ENCODE data around the gene SEPTIN8.
"Not testable (repeated sequence)": the region's sequence is repeated elsewhere in the genome, so short reads cannot be mapped to it uniquely, and the experiment has no call there.

SEPTIN8 gene

DNA sequence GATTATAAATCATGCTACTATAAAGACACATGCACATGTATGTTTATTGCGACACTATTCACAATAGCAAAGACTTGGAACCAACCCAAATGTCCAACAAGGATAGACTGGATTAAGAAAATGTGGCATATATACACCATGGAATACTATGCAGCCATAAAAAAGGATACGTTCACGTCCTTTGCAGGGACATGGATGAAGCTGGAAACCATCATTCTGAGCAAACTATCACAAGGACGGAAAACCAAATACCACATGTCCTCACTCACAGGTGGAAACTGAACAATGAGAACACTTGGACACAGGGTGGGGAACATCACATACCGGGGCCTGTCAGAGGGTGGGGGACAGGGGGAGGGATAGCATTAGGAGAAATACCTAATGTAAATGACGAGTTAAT is 28.8 kb upstream of the SEPTIN8 start:
- H3K9me3 Mint-ChIP-seq; intact Hi-C loops (cut with micrococcal nuclease); H3K36me3 Mint-ChIP-seq (ENCODE audit: low read depth); H3K4me3 Mint-ChIP-seq; H3K27ac Mint-ChIP-seq: not testable (repeated sequence)
- Mint-ChIP-seq H3K4me1 (ENCODE audit: low read depth) (peaks cover 10% of the 10 kb centered on the region), H3K27me3 (peaks cover 71% of the 10 kb centered on the region)

GRCh38 chr5:132804219-132804618 is 27.2 kb upstream of the SEPTIN8 start:
- H3K36me3 Mint-ChIP-seq (ENCODE audit: low read depth); H3K9me3 Mint-ChIP-seq; H3K27ac Mint-ChIP-seq; H3K4me3 Mint-ChIP-seq; intact Hi-C loops (cut with micrococcal nuclease): not testable (repeated sequence)
- peaks cover 10% of the 10 kb centered on the region for H3K4me1 Mint-ChIP-seq (ENCODE audit: low read depth)
- peaks cover 67% of the 10 kb centered on the region for H3K27me3 Mint-ChIP-seq

DNA sequence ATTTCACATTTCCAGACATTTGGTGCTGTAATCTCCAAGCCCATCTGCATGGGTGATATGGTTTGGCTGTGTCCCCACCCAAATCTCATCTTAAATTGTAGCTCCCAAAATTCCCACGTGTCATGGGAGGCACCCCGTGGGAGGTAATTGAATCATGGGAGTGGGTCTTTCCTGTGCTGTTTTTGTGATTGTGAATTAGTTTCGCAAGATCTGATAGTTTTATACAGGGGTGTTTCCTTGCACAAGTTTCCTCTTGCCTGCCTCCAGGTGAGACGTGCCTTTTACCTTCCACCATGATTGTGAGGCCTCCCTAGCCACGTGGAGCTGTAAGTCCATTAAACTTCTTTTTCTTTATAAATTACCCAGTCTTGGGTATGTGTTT is 25.6 kb upstream of the SEPTIN8 start:
- Mint-ChIP-seq H3K27me3 (peaks cover 70% of the 10 kb centered on the region), H3K4me1 (ENCODE audit: low read depth) (peaks cover 10% of the 10 kb centered on the region)
- H3K4me3 Mint-ChIP-seq; H3K9me3 Mint-ChIP-seq; H3K27ac Mint-ChIP-seq; H3K36me3 Mint-ChIP-seq (ENCODE audit: low read depth); intact Hi-C loops (cut with micrococcal nuclease): not testable (repeated sequence)

- no peak overlapping the region for H3K4me3 Mint-ChIP-seq
- no peak overlapping the region for H3K27ac Mint-ChIP-seq
Measured at GRCh38 chr5:132802044-132802684, 25.1 kb upstream of the SEPTIN8 start.

DNA sequence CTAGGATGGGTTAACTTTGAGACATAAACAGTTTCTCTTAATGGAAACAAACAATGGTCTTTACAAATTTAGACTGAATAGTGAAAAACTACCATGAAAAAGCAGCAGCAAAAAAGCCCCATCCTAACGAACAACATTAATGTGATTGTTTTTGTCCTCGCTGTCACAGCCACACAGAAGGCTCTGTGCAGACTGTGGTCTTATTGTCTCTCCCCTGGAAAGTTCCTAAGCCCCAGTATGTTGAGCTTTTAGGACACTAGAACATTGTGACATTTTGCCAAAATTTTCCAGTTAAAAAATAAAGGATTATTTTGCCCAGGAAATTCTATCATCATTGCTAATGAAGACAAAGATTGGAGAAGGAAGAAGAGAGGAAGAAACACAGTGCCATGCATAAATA is 23.5 kb upstream of the SEPTIN8 start:
- Mint-ChIP-seq H3K27ac (no peak overlapping the region), H3K27me3 (peaks cover 63% of the 10 kb centered on the region), H3K36me3 (ENCODE audit: low read depth) (no peaks in the 10 kb centered on the region), H3K4me3 (no peak overlapping the region), H3K9me3 (no peaks in the 10 kb centered on the region), H3K4me1 (ENCODE audit: low read depth) (peaks cover 10% of the 10 kb centered on the region)
- intact Hi-C loops (cut with micrococcal nuclease), result no loop called here

More at GRCh38 chr5:132802044-132802684, 25.1 kb upstream of the SEPTIN8 start:
- intact Hi-C loops (cut with micrococcal nuclease), result no loop called here
- H3K9me3 Mint-ChIP-seq, result no peaks in the 10 kb centered on the region
- no peaks in the 10 kb centered on the region for H3K36me3 Mint-ChIP-seq (ENCODE audit: low read depth)
- peaks cover 66% of the 10 kb centered on the region for H3K27me3 Mint-ChIP-seq
- H3K4me1 Mint-ChIP-seq (ENCODE audit: low read depth), result peaks cover 10% of the 10 kb centered on the region

GRCh38 chr5:132799392-132799791 is 22.4 kb upstream of the SEPTIN8 start:
- H3K4me3 Mint-ChIP-seq, result no peak overlapping the region
- intact Hi-C loops (cut with micrococcal nuclease), result no loop called here
- peaks cover 7% of the 10 kb centered on the region for H3K4me1 Mint-ChIP-seq (ENCODE audit: low read depth)
- peaks cover 59% of the 10 kb centered on the region for H3K27me3 Mint-ChIP-seq
- H3K27ac Mint-ChIP-seq, result no peak overlapping the region
- H3K36me3 Mint-ChIP-seq (ENCODE audit: low read depth), result no peaks in the 10 kb centered on the region
- H3K9me3 Mint-ChIP-seq, result no peaks in the 10 kb centered on the region

DNA sequence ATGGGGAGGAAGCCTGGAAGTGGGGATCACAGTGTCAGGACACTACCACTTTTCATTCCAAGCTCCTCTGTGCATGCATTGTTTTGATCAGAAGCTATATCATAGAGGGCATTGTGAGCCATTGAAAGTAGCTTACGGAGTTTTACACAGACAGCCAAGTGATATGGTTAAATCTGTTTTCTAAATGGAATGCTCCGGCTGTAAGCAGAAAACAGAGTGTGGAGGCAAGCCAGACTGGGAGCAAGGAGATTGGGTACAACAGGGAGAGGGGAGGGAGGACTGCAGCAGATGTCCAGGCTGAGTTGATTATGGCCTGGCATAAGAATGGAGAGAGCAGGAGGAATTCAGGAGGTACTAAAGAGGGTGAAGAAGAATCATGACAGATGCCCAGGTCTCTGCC is 20.6 kb upstream of the SEPTIN8 start:
- Mint-ChIP-seq H3K4me1 (ENCODE audit: low read depth) (no peaks in the 10 kb centered on the region), H3K27me3 (peaks cover 58% of the 10 kb centered on the region), H3K27ac (no peak overlapping the region), H3K36me3 (ENCODE audit: low read depth) (no peaks in the 10 kb centered on the region), H3K9me3 (no peaks in the 10 kb centered on the region), H3K4me3 (no peak overlapping the region)
- intact Hi-C loops (cut with micrococcal nuclease), result no loop called here

DNA sequence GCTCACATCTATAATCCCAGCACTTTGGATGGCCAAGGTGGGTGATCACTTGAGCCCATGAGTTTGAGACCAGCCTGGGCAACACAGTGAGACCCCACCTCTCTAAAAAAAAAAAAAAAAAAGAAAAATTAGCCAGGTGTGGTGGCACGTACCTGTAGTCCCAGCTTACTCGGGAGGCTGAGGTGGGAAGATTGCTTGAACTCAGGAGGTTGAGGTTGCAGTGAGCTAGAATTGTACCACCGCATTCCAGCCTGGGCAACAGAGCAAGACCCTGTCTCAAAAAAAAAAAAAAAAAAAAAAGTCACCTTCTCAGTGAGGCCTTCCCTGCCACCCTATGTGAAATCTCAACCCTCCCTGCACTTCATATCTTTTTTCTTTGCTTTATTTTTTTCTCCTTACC is 14.0 kb upstream of the SEPTIN8 start:
- Mint-ChIP-seq H3K27me3 (peaks cover 46% of the 10 kb centered on the region), H3K9me3 (no peaks in the 10 kb centered on the region), H3K4me3 (no peak overlapping the region), H3K4me1 (ENCODE audit: low read depth) (no peaks in the 10 kb centered on the region), H3K36me3 (ENCODE audit: low read depth) (no peaks in the 10 kb centered on the region), H3K27ac (no peak overlapping the region)
- intact Hi-C loops (cut with micrococcal nuclease), result no loop called here

DNA sequence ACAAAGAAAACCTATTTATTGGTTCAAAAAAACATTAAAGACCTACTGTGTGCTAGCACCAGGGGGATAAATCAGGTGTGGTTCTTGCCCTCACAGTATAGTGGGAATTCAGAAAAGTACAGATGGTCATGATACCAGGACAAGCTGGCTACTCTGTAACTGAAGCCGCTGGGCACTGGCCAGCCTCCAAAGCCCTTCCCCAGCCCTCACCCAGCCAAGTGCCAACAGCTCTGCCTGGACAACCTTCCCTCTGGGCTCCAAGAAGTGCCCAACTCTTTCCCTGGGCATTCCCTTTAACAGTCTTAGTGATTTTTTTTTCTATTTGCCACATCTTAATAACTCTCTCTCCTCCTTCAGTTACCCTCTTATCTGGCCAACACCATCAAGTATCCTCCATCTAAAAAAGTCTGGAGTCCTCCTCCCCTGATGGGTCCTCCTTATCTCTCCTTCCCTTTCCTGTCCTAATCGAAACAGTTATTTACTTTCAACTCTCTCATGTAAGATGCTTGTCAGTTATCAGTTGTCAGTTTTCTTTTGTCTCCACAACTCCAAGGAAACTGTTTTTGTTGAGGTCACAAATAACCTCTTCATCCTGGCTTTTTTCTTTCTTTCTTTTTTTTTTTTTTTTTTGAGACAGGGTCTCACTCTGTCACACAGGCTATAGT is 13.3 kb upstream of the SEPTIN8 start:
- intact Hi-C loops (cut with micrococcal nuclease), result no loop called here
- Mint-ChIP-seq H3K9me3 (no peaks in the 10 kb centered on the region), H3K4me1 (ENCODE audit: low read depth) (peaks cover 5% of the 10 kb centered on the region), H3K36me3 (ENCODE audit: low read depth) (no peaks in the 10 kb centered on the region), H3K4me3 (no peak overlapping the region), H3K27me3 (peaks cover 53% of the 10 kb centered on the region), H3K27ac (no peak overlapping the region)

GRCh38 chr5:132788990-132789886 is 12.2 kb upstream of the SEPTIN8 start:
- no peaks in the 10 kb centered on the region for H3K36me3 Mint-ChIP-seq (ENCODE audit: low read depth)
- no peak overlapping the region for H3K27ac Mint-ChIP-seq
- no peaks in the 10 kb centered on the region for H3K9me3 Mint-ChIP-seq
- intact Hi-C loops (cut with micrococcal nuclease), result no loop called here
- H3K4me1 Mint-ChIP-seq (ENCODE audit: low read depth), result peaks cover 10% of the 10 kb centered on the region
- H3K27me3 Mint-ChIP-seq, result peaks cover 53% of the 10 kb centered on the region
- no peak overlapping the region for H3K4me3 Mint-ChIP-seq

DNA sequence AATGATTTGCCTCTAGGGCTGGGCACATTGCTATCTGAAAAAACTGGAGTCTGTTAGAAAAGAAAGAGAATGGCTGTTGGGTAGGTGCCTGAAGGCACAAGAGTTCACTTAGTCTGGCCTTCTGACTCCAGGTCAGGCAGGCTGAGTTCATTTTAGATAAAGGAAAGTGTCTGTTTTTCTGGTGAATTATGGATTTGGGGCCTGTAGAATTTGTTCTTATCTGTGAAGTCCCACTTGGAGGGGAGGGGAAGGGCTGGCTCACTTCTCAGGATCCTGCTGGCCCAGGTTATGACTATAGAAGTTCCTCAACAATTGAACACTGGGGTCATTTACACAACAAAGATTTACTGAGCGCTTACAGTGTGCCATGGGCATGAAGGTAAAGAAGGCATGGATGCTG is 11.5 kb upstream of the SEPTIN8 start:
- intact Hi-C loops (cut with micrococcal nuclease), result no loop called here
- no peaks in the 10 kb centered on the region for H3K36me3 Mint-ChIP-seq (ENCODE audit: low read depth)
- H3K27me3 Mint-ChIP-seq, result peaks cover 48% of the 10 kb centered on the region
- H3K4me1 Mint-ChIP-seq (ENCODE audit: low read depth), result peaks cover 10% of the 10 kb centered on the region
- no peak overlapping the region for H3K27ac Mint-ChIP-seq
- H3K9me3 Mint-ChIP-seq, result no peaks in the 10 kb centered on the region
- H3K4me3 Mint-ChIP-seq, result no peak overlapping the region

- no peak overlapping the region for H3K4me3 Mint-ChIP-seq
- no peak overlapping the region for H3K27ac Mint-ChIP-seq
- peaks cover 16% of the 10 kb centered on the region for H3K4me1 Mint-ChIP-seq (ENCODE audit: low read depth)
- no peaks in the 10 kb centered on the region for H3K9me3 Mint-ChIP-seq
- H3K27me3 Mint-ChIP-seq, result peaks cover 37% of the 10 kb centered on the region
- no peaks in the 10 kb centered on the region for H3K36me3 Mint-ChIP-seq (ENCODE audit: low read depth)
- intact Hi-C loops (cut with micrococcal nuclease), result no loop called here
Measured at GRCh38 chr5:132787076-132787475, 10.0 kb upstream of the SEPTIN8 start.

DNA sequence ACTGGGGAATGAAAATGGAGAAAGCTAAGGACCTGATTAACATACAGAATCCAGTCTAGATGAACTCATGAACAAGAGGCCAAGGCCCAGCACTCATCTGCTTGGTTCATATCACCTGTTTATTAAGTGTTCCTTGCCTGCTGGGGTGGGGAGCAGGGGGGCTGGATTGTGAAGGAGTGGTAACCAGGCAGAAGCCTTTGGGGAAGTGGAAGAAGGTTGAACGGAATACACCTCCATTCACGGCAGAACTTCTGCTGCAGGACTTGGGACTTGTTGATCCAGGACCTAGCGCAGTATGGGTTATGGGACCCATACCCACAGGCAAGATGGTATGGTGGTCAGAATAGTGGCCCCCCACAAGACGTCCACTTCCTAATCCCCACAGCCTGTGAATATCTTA is 8.8 kb upstream of the SEPTIN8 start:
- intact Hi-C loops (cut with micrococcal nuclease), result no loop called here
- peaks cover 24% of the 10 kb centered on the region for H3K4me1 Mint-ChIP-seq (ENCODE audit: low read depth)
- no peak overlapping the region for H3K27ac Mint-ChIP-seq

GRCh38 chr5:132785365-132785764 is 8.3 kb upstream of the SEPTIN8 start:
- intact Hi-C loops (cut with micrococcal nuclease), result no loop called here
- Mint-ChIP-seq H3K9me3 (no peaks in the 10 kb centered on the region), H3K4me3 (no peak overlapping the region), H3K27me3 (peaks cover 45% of the 10 kb centered on the region), H3K4me1 (ENCODE audit: low read depth) (peaks cover 24% of the 10 kb centered on the region), H3K27ac (no peak overlapping the region), H3K36me3 (ENCODE audit: low read depth) (no peaks in the 10 kb centered on the region)

More for the DNA sequence above, 8.8 kb upstream of the SEPTIN8 start:
- H3K36me3 Mint-ChIP-seq (ENCODE audit: low read depth), result no peaks in the 10 kb centered on the region
- no peaks in the 10 kb centered on the region for H3K9me3 Mint-ChIP-seq
- H3K27me3 Mint-ChIP-seq, result peaks cover 46% of the 10 kb centered on the region
- no peak overlapping the region for H3K4me3 Mint-ChIP-seq
